ENCODE measurements around the gene HSD17B1. TPM values are rescaled to one million over a fixed set of nuclear protein-coding genes. Genes with fewer than 3 reads are reported as not detected.
A peak's percentile ranks its signal among the peaks of the same experiment; 100 is the strongest.

Gene HSD17B1
- total and polyA plus RNA-seq, 2 of the 13 experiments (the other 11 are each of a cell fraction or from before 2014, with no cell fraction given): 0.54 to 0.93 TPM

GRCh38 chr17:42566883-42567573 lies 14.3 kb downstream of the HSD17B1 start, which contains the start of gene MLX (continued):
- peak; percentile 91; the same call in 1 of the 2 replicates for TF ChIP-seq ZNF350 (CRISPR knock-in tag; IDR thresholded peaks at IDR 0.05; ENCODE audit: borderline replicate concordance, low read depth)
- no peak for TF ChIP-seq TBX3 (IDR thresholded peaks at IDR 0.05; ENCODE audit: borderline replicate concordance)
- TF ChIP-seq, protein P1, sequence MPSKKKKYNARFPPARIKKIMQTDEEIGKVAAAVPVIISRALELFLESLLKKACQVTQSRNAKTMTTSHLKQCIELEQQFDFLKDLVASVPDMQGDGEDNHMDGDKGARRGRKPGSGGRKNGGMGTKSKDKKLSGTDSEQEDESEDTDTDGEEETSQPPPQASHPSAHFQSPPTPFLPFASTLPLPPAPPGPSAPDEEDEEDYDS (CRISPR knock-in tag; IDR thresholded peaks at IDR 0.05): peak; percentile 89; the same call in 1 of the 2 replicates
- peak; percentile 91 for TF ChIP-seq MTA1 (CRISPR knock-in tag; IDR thresholded peaks at IDR 0.05; ENCODE audit: borderline replicate concordance)
- TF ChIP-seq ZBTB7B (CRISPR knock-in tag; IDR thresholded peaks at IDR 0.05): peak; percentile 91
- TF ChIP-seq ZNF776 (CRISPR knock-in tag; IDR thresholded peaks at IDR 0.05): peak; percentile 84; the same call in 1 of the 2 replicates
- peak; percentile 73 for TF ChIP-seq RBM22 (optimal IDR thresholded peaks at IDR 0.05; ENCODE audit: low read length)
- TF ChIP-seq ZNF124 (CRISPR knock-in tag; IDR thresholded peaks at IDR 0.05): 0 out of 2 replicates have a peak, but pooled peaks have one; percentile 77
- TF ChIP-seq ZZZ3 (CRISPR knock-in tag; IDR thresholded peaks at IDR 0.05; ENCODE audit: borderline replicate concordance): peak; percentile 95
- TF ChIP-seq ZNF83 (CRISPR knock-in tag; IDR thresholded peaks at IDR 0.05; ENCODE audit: borderline replicate concordance): peak; percentile 49; the same call in 1 of the 2 replicates
- TF ChIP-seq FLYWCH1 (CRISPR knock-in tag; IDR thresholded peaks at IDR 0.05): no peak
- TF ChIP-seq ZNF788 (CRISPR knock-in tag; IDR thresholded peaks at IDR 0.05; ENCODE audit: borderline replicate concordance): peak; percentile 76; the same call in 1 of the 2 replicates
- no peak for TF ChIP-seq ZNF644 (CRISPR knock-in tag; IDR thresholded peaks at IDR 0.05; ENCODE audit: low read depth)
- TF ChIP-seq KDM3A (CRISPR knock-in tag; IDR thresholded peaks at IDR 0.05; ENCODE audit: low read depth): peak; percentile 17; the same call in 1 of the 2 replicates
- TF ChIP-seq HDAC2 (CRISPR knock-in tag; IDR thresholded peaks at IDR 0.05): peak; percentile 89
- no peak; the same call in 1 of the 2 replicates for TF ChIP-seq TERF1 (CRISPR knock-in tag; IDR thresholded peaks at IDR 0.05)
- TF ChIP-seq POLR2A (IDR thresholded peaks at IDR 0.05; ENCODE audit: insufficient read depth in 1 of 2, low read depth in 2 of 2, low read length in 2 of 2): peak in 1 of 2 experiments; percentile 60; a peak in 2 of 4 replicates
- TF ChIP-seq NR2C2 (CRISPR knock-in tag; IDR thresholded peaks at IDR 0.05; ENCODE audit: borderline replicate concordance): peak; percentile 89
- TF ChIP-seq CAMTA2 (CRISPR knock-in tag; IDR thresholded peaks at IDR 0.05; ENCODE audit: borderline replicate concordance): no peak
- TF ChIP-seq POLR2G (IDR thresholded peaks at IDR 0.05; ENCODE audit: low read depth, low read length): peak; percentile 88
- TF ChIP-seq WIZ (CRISPR knock-in tag; IDR thresholded peaks at IDR 0.05): no peak
- TF ChIP-seq DZIP1 (CRISPR knock-in tag; IDR thresholded peaks at IDR 0.05): no peak
- TF ChIP-seq NR1H2 (CRISPR knock-in tag; IDR thresholded peaks at IDR 0.05; ENCODE audit: borderline replicate concordance, low read depth): 0 out of 2 replicates have a peak, but pooled peaks have one; percentile 33
- TF ChIP-seq ZNF572 (CRISPR knock-in tag; IDR thresholded peaks at IDR 0.05): no peak
- TF ChIP-seq TEAD3 (CRISPR knock-in tag; optimal IDR thresholded peaks at IDR 0.05; ENCODE audit: borderline replicate concordance): peak; percentile 60
- TF ChIP-seq TIGD3 (CRISPR knock-in tag; IDR thresholded peaks at IDR 0.05; ENCODE audit: borderline replicate concordance): no peak
